ENCODE data around the gene BTBD2.

The BTBD2 gene

GRCh38 chr19:1978346-1978894 lies 37.1 kb downstream of the BTBD2 start:
- DNase-seq (ENCODE audit: low read depth): no peak
- TF ChIP-seq CTCF (conservative IDR thresholded peaks at IDR 0.05; ENCODE audit: low read length): no peak

GRCh38 chr19:1977120-1977519 lies 38.4 kb downstream of the BTBD2 start:
- H3K4me3 ChIP-seq (ENCODE audit: low read length): no peak overlapping the region
- no peak for DNase-seq (ENCODE audit: low read depth)
- TF ChIP-seq CTCF (conservative IDR thresholded peaks at IDR 0.05; ENCODE audit: low read length): no peak

More at GRCh38 chr19:1978346-1978894, 37.1 kb downstream of the BTBD2 start:
- H3K4me3 ChIP-seq (ENCODE audit: low read length): no peak overlapping the region

GRCh38 chr19:1975162-1975480 lies 40.4 kb downstream of the BTBD2 start:
- DNase-seq (ENCODE audit: low read depth): no peak
- H3K4me3 ChIP-seq (ENCODE audit: low read length): no peak overlapping the region
- TF ChIP-seq CTCF (conservative IDR thresholded peaks at IDR 0.05; ENCODE audit: low read length): no peak

- TF ChIP-seq CTCF (conservative IDR thresholded peaks at IDR 0.05; ENCODE audit: low read length): no peak
These were observed 40.9 kb downstream of the BTBD2 start for GRCh38 chr19:1974381-1975161.

GRCh38 chr19:1970806-1971502 lies 44.6 kb downstream of the BTBD2 start:
- no peak overlapping the region for H3K4me3 ChIP-seq (ENCODE audit: low read length)
- DNase-seq (ENCODE audit: low read depth): no peak
- TF ChIP-seq CTCF (conservative IDR thresholded peaks at IDR 0.05; ENCODE audit: low read length): no peak

More at GRCh38 chr19:1974381-1975161, 40.9 kb downstream of the BTBD2 start:
- no peak overlapping the region for H3K4me3 ChIP-seq (ENCODE audit: low read length)
- DNase-seq (ENCODE audit: low read depth): no peak

- H3K4me3 ChIP-seq (ENCODE audit: low read length): no peak overlapping the region
- TF ChIP-seq CTCF (conservative IDR thresholded peaks at IDR 0.05; ENCODE audit: low read length): no peak
- no peak for DNase-seq (ENCODE audit: low read depth)
These were observed 45.3 kb downstream of the BTBD2 start for GRCh38 chr19:1970003-1970805.
